GM18517 (cell line): ENCODE results near the gene CREB3L1.

Experiments used
- ATAC-seq: cut with Tn5 transposase; IDR thresholded peaks from one replicate; pipeline ENCODE4 v1.9.1; 2021; ENCODE audit warnings: mild to moderate bottlenecking, moderate library complexity; ENCODE audit not compliant: unreplicated experiment

Gene CREB3L1

DNA sequence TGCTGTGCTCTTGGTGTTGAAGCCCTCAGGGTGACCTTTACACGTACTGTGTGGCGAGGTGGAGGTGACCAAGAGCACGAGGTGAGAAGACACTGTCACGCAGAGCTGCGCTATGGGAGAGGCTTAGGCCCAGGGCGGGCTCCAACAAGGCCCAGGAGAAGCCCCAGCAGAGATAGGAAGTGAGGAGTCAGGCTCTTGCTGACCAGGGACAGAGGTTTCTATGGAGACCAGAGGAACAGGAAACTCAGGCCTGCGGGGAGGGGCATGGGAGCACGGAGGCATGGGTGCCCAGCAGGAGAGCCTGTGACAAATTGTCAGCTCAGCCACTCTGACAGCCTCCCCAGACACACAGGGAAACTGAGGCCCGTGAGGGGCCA is 85.6 kb downstream of the CREB3L1 start:
- no peak for ATAC-seq

DNA sequence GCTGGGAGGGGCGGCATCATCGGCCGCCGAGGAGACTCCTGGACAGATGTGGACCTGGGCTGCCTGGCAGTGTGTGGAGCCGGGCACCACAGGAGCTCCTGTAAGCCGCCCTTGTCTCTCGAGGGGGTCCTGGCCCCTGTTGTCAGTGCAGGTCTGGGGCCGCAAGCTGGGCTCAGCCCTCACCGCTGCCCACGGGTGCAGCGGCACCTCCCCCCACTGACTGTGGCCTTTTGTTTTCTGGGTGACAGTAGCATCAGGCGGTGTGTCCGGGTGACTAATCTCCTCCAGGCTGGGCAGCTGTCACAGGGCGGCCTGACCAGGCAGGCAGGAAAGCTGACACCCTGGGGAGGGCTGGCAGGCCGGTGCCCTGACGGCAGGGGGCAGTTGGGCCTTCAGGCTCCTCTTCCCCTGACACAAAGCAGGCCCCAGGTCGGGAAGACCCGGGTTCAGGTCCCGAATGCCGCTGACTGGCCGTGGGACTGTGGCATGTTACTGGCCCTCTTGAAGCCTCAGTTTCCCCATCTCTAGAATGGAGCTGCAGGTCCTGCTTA is 86.1 kb downstream of the CREB3L1 start:
- no peak for ATAC-seq

GRCh38 chr11:46364056-46364455 is 86.6 kb downstream of the CREB3L1 start:
- ATAC-seq, result no peak

DNA sequence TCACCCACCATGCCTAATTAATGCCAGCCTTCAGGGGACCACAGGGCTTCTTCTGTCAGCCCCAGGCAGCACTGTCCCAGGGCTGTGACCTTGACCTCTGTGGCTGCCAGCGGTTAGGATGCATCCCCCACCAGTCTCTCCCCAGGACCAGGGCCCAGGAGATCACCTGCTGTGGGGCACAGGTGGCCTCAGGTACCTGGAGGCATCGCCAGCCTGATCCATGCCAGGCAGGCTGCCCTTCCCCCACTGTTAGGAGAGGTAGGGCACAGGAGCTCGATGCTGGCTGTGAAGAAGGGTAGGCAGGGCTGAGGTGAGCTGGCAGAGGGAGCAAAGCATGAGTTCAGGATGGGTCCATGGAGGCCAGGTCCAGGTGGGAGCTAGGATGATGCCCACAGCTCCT is 87.3 kb downstream of the CREB3L1 start:
- no peak for ATAC-seq

DNA sequence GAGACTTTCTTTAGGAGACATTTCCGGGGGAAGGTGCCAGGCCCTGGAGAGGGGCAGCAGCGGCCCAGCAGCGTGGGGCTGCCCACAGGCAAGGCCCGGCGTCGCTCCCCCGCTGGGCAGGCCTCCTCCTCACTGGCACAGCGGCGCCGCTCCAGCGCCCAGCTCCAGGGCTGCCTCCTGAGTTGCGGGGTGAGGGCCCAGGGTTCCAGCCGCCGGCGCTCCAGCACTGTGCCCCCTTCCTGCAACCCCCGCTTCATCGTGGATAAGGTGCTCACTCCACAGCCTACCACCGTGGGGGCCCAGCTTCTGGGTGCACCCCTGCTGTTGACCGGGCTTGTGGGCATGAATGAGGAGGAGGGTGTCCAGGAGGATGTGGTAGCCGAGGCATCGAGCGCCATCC is 88.8 kb downstream of the CREB3L1 start:
- no peak for ATAC-seq

GRCh38 chr11:46366661-46367161 is 89.2 kb downstream of the CREB3L1 start:
- no peak for ATAC-seq

- ATAC-seq, result no peak
Observed at GRCh38 chr11:46367244-46367915, 89.9 kb downstream of the CREB3L1 start.

DNA sequence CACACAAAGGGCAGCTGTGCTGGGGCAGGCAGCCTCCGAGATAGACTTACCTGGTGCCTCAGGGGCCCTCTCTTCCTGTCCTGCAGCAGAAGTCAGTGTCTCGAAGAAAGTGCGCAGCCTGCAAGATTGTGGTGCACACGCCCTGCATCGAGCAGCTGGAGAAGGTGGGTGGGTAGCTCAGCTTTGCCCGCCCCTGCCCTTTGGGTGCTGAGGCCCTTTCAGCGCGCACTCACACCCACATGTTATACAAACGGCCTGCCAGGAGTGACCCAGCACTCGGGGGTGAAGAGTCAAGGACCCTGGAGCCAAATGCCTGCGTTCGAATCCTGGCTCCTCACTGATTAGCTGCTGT is 90.4 kb downstream of the CREB3L1 start:
- ATAC-seq, result no peak

GRCh38 chr11:46369458-46370152 is 92.1 kb downstream of the CREB3L1 start:
- no peak for ATAC-seq

GRCh38 chr11:46370253-46370652 is 92.8 kb downstream of the CREB3L1 start:
- no peak for ATAC-seq
